ENCODE results near the gene CNIH3.

Gene CNIH3

GRCh38 chr1:224668984-224669383, 52.9 kb downstream of the CNIH3 start:
- H3K4me2 ChIP-seq (ENCODE audit: low read length) = no peak overlapping the region
- no peaks in the 10 kb centered on the region for H3K9me3 ChIP-seq (ENCODE audit: control insufficient read depth, low read length)
- H3K27ac ChIP-seq = no peak overlapping the region
- H3K27me3 ChIP-seq (ENCODE audit: control insufficient read depth, insufficient read depth, low read length) = no peaks in the 10 kb centered on the region
- H2AFZ ChIP-seq = no peak overlapping the region
- H3K79me2 ChIP-seq = no peaks in the 10 kb centered on the region
- no peak overlapping the region for H3K9ac ChIP-seq
- no peak for TF ChIP-seq CTCF (IDR thresholded peaks at IDR 0.05)
- no peaks in the 10 kb centered on the region for H3K36me3 ChIP-seq (ENCODE audit: control insufficient read depth, insufficient read depth, low read length)
- H3K4me3 ChIP-seq (ENCODE audit: low read depth, low read length) = no peak overlapping the region
- H3K4me1 ChIP-seq = no peaks in the 10 kb centered on the region

- Histone ChIP-seq H3K36me3 (ENCODE audit: control insufficient read depth, insufficient read depth, low read length) (no peaks in the 10 kb centered on the region), H3K9ac (no peak overlapping the region), H3K4me3 (ENCODE audit: low read depth, low read length) (no peak overlapping the region), H3K79me2 (no peaks in the 10 kb centered on the region), H2AFZ (no peak overlapping the region), H3K4me2 (ENCODE audit: low read length) (no peak overlapping the region), H3K9me3 (ENCODE audit: control insufficient read depth, low read length) (no peaks in the 10 kb centered on the region), H3K27me3 (ENCODE audit: control insufficient read depth, insufficient read depth, low read length) (no peaks in the 10 kb centered on the region), H3K27ac (no peak overlapping the region), H3K4me1 (no peaks in the 10 kb centered on the region)
- no peak for TF ChIP-seq CTCF (IDR thresholded peaks at IDR 0.05)
Observed at GRCh38 chr1:224669403-224669802, 53.3 kb downstream of the CNIH3 start.

GRCh38 chr1:224670506-224670905, 54.4 kb downstream of the CNIH3 start:
- no peak overlapping the region for H2AFZ ChIP-seq
- no peak overlapping the region for H3K27ac ChIP-seq
- no peaks in the 10 kb centered on the region for H3K36me3 ChIP-seq (ENCODE audit: control insufficient read depth, insufficient read depth, low read length)
- no peak overlapping the region for H3K9ac ChIP-seq
- H3K4me3 ChIP-seq (ENCODE audit: low read depth, low read length) = no peak overlapping the region
- H3K79me2 ChIP-seq = no peaks in the 10 kb centered on the region
- no peaks in the 10 kb centered on the region for H3K9me3 ChIP-seq (ENCODE audit: control insufficient read depth, low read length)
- no peaks in the 10 kb centered on the region for H3K27me3 ChIP-seq (ENCODE audit: control insufficient read depth, insufficient read depth, low read length)
- no peak for TF ChIP-seq CTCF (IDR thresholded peaks at IDR 0.05)
- H3K4me1 ChIP-seq = no peaks in the 10 kb centered on the region
- no peak overlapping the region for H3K4me2 ChIP-seq (ENCODE audit: low read length)

GRCh38 chr1:224671076-224671475, 55.0 kb downstream of the CNIH3 start:
- Histone ChIP-seq H3K27me3 (ENCODE audit: control insufficient read depth, insufficient read depth, low read length) (no peaks in the 10 kb centered on the region), H3K79me2 (no peaks in the 10 kb centered on the region), H3K36me3 (ENCODE audit: control insufficient read depth, insufficient read depth, low read length) (no peaks in the 10 kb centered on the region), H3K4me1 (no peaks in the 10 kb centered on the region), H3K9me3 (ENCODE audit: control insufficient read depth, low read length) (no peaks in the 10 kb centered on the region), H2AFZ (no peak overlapping the region), H3K4me2 (ENCODE audit: low read length) (no peak overlapping the region), H3K27ac (no peak overlapping the region), H3K9ac (no peak overlapping the region), H3K4me3 (ENCODE audit: low read depth, low read length) (no peak overlapping the region)
- no peak for TF ChIP-seq CTCF (IDR thresholded peaks at IDR 0.05)

GRCh38 chr1:224673141-224673540, 57.0 kb downstream of the CNIH3 start:
- Histone ChIP-seq H3K27me3 (ENCODE audit: control insufficient read depth, insufficient read depth, low read length) (no peaks in the 10 kb centered on the region), H3K9ac (no peak overlapping the region), H3K36me3 (ENCODE audit: control insufficient read depth, insufficient read depth, low read length) (no peaks in the 10 kb centered on the region), H3K4me3 (ENCODE audit: low read depth, low read length) (no peak overlapping the region), H3K9me3 (ENCODE audit: control insufficient read depth, low read length) (no peaks in the 10 kb centered on the region), H3K27ac (no peak overlapping the region), H3K4me1 (no peaks in the 10 kb centered on the region), H2AFZ (no peak overlapping the region), H3K79me2 (no peaks in the 10 kb centered on the region), H3K4me2 (ENCODE audit: low read length) (no peak overlapping the region)
- no peak for TF ChIP-seq CTCF (IDR thresholded peaks at IDR 0.05)

All from parathyroid adenoma (tissue), 2 donors.